GM19468 (cell line): ENCODE data around the gene NUBP2.

Experiments used
- ATAC-seq: cut with Tn5 transposase; IDR thresholded peaks from one replicate; pipeline ENCODE4 v1.9.1; 2021; ENCODE audit warnings: mild to moderate bottlenecking, moderate library complexity, moderate number of reproducible peaks; ENCODE audit not compliant: unreplicated experiment; ENCODE audit errors: extremely low read depth

Gene NUBP2

GRCh38 chr16:1821861-1822611 lies 39.3 kb downstream of the NUBP2 start:
- no peak for ATAC-seq

- ATAC-seq: no peak
Measured at GRCh38 chr16:1822801-1823200, 40.0 kb downstream of the NUBP2 start.

DNA sequence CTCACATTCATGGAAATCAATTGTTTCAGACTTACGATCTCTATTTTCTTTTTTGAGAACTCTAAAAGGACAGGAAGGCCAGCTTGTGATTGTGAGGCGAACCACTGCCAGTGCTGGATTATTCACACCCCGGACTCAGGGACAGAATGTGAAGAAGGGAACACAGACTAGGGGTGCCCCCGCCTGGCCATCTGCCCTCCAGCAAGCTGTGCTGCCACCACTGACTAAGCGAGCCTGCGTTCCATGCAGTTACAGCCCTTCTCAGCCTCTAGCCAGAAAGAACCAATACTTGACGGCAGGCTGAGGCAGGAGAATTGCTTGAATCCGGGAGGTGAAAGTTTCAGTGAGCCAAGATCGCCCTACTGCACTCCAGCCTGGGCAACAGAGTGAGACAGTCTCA lies 41.1 kb downstream of the NUBP2 start:
- ATAC-seq: no peak

DNA sequence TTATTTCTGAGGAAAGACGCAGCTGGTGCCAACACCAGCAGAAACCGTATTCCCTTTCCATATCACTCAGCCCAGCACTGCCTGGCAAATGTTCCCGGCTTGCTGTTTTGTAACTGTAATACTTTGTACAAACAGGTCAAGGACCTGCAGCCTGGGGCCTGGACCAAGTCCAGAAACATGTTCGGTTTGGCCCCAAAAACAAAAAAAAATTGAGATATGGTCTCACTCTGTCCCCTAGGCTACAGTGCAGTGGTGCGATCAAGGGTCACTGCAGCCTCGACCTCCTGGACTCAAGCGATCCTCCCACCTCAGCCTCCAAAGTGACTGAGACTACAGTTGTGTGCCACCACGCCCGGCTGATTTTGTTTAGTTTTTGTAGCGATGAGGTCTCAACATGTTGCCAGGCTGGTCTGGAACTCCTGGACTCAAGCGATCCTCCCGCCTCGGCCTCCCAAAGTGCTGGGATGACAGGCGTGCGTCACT lies 42.7 kb downstream of the NUBP2 start:
- no peak for ATAC-seq

- no peak for ATAC-seq
Measured at GRCh38 chr16:1825864-1826690, 43.3 kb downstream of the NUBP2 start.

GRCh38 chr16:1826691-1827573 lies 44.2 kb downstream of the NUBP2 start, which contains the start of the genes FAHD1 and HAGH:
FAHD1 (plus strand) TSS chr16:1827206; CDS start chr16:1827239, 33 bp downstream.
HAGH (minus strand) TSS chr16:1826825; CDS start chr16:1826787, 38 bp downstream.
- peak; percentile 28 for ATAC-seq

- ATAC-seq: no peak
Measured at GRCh38 chr16:1828645-1829410, 46.1 kb downstream of the NUBP2 start.

GRCh38 chr16:1830213-1830612 lies 47.5 kb downstream of the NUBP2 start:
- ATAC-seq: no peak

- ATAC-seq: no peak
Measured at GRCh38 chr16:1831186-1832075, 48.7 kb downstream of the NUBP2 start.

DNA sequence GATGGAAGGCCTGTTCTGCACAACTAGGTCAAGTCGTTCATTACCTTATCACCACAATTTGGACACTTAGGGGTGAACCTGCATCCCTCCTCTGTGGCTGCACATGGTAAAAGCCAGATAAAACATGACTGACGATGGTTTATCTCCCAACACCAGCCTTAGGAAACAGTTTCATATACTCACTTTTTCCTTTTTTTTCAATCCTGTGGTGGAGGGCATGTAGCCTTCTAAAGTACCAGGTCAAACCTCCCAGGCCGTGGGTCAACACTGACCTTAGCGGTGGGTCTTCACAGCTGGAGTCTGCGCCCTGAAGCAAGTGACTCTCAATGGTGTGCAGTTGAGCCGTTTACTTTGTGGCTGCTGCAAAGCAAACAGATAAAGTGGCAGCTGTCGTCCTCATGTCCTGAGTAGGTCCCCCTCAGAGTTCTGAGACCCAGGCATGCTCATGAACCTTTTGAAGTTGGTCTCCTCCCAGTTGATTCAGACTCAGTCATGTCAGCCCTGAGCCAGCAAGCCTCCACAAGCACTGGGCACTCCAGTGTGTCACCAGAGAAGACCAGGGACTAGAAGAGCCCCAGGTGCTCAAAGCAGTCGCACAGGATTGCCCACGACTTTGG lies 50.2 kb downstream of the NUBP2 start:
- no peak for ATAC-seq

DNA sequence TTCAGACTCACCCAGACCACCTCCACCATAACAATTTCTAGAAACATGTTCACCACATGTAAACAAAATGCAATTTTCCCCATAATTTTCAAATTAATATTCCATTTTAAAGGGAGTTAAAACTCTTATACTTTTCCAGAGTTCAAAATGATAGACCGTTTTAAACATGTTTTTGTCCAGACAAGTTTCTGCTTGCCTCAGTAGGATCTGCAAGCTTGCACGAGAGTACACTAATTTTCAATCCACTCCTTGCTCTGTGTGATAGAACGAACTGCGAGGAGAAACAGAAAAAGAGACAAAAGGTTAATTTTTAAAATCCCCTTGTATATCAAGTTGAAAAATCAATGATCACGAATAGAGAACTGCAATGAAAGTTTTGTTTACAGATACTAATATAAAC lies 51.3 kb downstream of the NUBP2 start:
- ATAC-seq: no peak
